Peyer's patch (tissue), 4 donors: ENCODE measurements around the gene IMMP2L. TPM values are rescaled to one million over a fixed set of nuclear protein-coding genes. Genes with fewer than 3 reads are reported as not detected.

Experiments used
- DNase-seq, 3 donors: peaks; one replicate each; pipeline ENCODE4 v3.0.0-alpha.2; 2017 to 2019
- H3K27ac ChIP-seq, 4 donors: fragments of 200-600 bp; sonication (generic); one replicate each; pipeline ENCODE4 v1.5.1; 2016 to 2019
- H3K27me3 ChIP-seq, 2 donors: fragments of 200-600 bp; sonication (generic); one replicate each; pipeline ENCODE4 v1.5.1; 2019
- H3K36me3 ChIP-seq, 3 donors: fragments of 200-600 bp; sonication (generic); one replicate each; pipeline ENCODE4 v1.5.1; 2016 to 2019
- H3K4me1 ChIP-seq, 4 donors: fragments of 200-600 bp; sonication (generic); one replicate each; pipeline ENCODE4 v1.5.1; 2016 to 2019
- H3K4me3 ChIP-seq, 4 donors: fragments of 200-600 bp; sonication (generic); 1 replicate in 3 of 4; 2 replicates in 1 of 4; pipeline ENCODE4 v1.5.1; 2016 to 2019; ENCODE audit warnings: mild to moderate bottlenecking in 1 of 4
- H3K9me3 ChIP-seq, 4 donors: fragments of 200-600 bp; sonication (generic); one replicate each; pipeline ENCODE4 v1.5.1; 2016 to 2019; ENCODE audit warnings: mild to moderate bottlenecking in 1 of 4
- POLR2A ChIP-seq, 2 donors: fragments of 450-650 bp; IDR thresholded peaks; one replicate each; pipeline ENCODE4 v1.5.1; 2017; ENCODE audit warnings: antibody characterized with exemption in 2 of 2, mild to moderate bottlenecking in 2 of 2, moderate library complexity in 2 of 2
- total RNA-seq, 4 donors: library from RNA; depleted of rRNA; stranded (reverse); fragments of >200 nt; gene quantifications; one replicate each; pipeline ENCODE4 v1.1.0, GENCODE V29; 2016
- TF ChIP-seq, protein P1 (sequence below), 6 experiments: fragments of 450-650 bp in 4 of 6; fragments of 200-600 bp in 2 of 6; sonication (generic) in 1 of 6; IDR thresholded peaks; one replicate each; pipeline ENCODE4 v1.5.1; 2017 to 2019; ENCODE audit warnings: antibody characterized with exemption in 6 of 6, mild to moderate bottlenecking in 3 of 6, moderate library complexity in 1 of 6

Gene IMMP2L
- total RNA-seq, 4 donors from 2014 or later, result 5.1 to 16.5 (median 10.9) TPM

DNA sequence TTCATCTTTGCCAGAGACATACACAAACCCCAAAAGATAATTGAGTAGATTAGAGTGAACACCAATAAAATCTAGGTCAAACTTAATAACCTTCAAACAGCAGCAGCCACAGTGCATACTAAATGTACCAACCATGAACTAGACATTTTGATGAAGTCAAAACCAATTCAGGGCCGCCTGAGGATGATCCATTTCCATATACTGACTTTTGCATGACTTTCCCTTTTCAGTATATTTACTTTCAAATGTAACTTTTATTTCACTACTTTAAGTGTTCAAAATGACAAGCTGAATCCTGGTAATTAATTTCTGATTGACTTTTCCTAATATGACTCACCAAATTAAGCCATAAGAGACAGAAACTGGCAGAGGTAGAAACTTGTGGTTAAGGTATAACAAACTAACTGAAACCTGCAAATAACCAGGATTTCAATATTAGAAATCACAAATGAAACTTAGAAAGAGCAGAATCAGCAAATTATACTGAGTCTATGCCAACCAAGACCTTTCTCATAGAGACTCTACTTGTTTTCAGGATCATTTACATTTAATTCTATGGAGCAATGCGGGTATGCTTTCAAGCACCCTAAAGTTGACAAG lies 643.2 kb downstream of the IMMP2L start:
- Histone ChIP-seq H3K4me3 (no peak overlapping the region), H3K4me1 (no peaks in the 10 kb centered on the region), H3K27ac (no peak overlapping the region), H3K9me3 (no peaks in the 10 kb centered on the region), H3K36me3 (no peaks in the 10 kb centered on the region), H3K27me3 (no peaks in the 10 kb centered on the region)
- DNase-seq, result no peak
- TF ChIP-seq, protein P1, sequence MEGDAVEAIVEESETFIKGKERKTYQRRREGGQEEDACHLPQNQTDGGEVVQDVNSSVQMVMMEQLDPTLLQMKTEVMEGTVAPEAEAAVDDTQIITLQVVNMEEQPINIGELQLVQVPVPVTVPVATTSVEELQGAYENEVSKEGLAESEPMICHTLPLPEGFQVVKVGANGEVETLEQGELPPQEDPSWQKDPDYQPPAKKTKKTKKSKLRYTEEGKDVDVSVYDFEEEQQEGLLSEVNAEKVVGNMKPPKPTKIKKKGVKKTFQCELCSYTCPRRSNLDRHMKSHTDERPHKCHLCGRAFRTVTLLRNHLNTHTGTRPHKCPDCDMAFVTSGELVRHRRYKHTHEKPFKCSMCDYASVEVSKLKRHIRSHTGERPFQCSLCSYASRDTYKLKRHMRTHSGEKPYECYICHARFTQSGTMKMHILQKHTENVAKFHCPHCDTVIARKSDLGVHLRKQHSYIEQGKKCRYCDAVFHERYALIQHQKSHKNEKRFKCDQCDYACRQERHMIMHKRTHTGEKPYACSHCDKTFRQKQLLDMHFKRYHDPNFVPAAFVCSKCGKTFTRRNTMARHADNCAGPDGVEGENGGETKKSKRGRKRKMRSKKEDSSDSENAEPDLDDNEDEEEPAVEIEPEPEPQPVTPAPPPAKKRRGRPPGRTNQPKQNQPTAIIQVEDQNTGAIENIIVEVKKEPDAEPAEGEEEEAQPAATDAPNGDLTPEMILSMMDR (IDR thresholded peaks at IDR 0.05), result no peak
- TF ChIP-seq POLR2A (IDR thresholded peaks at IDR 0.05), result no peak

DNA sequence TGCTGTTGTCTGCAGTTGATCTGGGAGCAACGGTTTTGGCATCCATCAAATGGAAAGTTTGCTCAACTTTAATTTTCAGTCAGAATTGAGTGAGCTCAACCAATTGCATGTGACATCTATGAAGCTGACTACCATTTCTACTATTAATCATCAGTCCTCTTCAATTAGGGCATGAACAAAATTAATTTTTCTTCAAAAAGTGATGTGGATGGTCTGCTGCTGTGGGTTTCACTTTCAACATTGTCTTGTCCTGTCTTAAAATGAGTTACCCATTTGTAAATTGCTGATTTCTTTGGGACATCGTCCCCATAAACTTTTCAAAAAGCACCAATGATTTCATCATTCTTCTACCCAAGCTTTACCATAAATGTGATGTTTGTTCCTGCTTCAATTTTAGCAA lies 648.0 kb downstream of the IMMP2L start:
- Histone ChIP-seq H3K9me3 (no peaks in the 10 kb centered on the region), H3K4me1 (no peaks in the 10 kb centered on the region), H3K4me3 (no peak overlapping the region), H3K27ac (no peak overlapping the region), H3K27me3 (no peaks in the 10 kb centered on the region), H3K36me3 (no peaks in the 10 kb centered on the region)
- TF ChIP-seq, protein P1 (IDR thresholded peaks at IDR 0.05), result no peak
- no peak for TF ChIP-seq POLR2A (IDR thresholded peaks at IDR 0.05)
- no peak for DNase-seq

DNA sequence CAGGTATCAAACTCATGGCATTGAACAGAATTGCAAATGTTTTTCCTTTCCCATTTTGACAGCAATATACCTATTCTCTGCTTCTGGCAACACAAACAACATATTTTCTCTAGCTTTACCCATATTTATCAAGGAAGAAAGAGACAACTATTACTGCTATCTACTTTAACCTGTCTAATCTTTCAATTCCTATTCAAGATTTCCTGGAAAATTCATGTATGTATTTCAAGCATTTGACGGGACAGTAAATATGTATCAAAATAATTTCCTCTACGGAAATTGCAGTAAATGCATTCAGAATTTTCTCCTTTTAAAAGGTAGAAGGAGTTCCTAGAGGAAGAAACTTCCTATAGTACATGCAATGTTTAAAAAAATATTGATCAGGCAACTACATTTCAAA lies 650.7 kb downstream of the IMMP2L start:
- Histone ChIP-seq H3K27me3 (no peaks in the 10 kb centered on the region), H3K36me3 (no peaks in the 10 kb centered on the region), H3K4me1 (no peaks in the 10 kb centered on the region), H3K27ac (no peak overlapping the region), H3K9me3 (no peaks in the 10 kb centered on the region), H3K4me3 (no peak overlapping the region)
- no peak for TF ChIP-seq POLR2A (IDR thresholded peaks at IDR 0.05)
- DNase-seq, result no peak

DNA sequence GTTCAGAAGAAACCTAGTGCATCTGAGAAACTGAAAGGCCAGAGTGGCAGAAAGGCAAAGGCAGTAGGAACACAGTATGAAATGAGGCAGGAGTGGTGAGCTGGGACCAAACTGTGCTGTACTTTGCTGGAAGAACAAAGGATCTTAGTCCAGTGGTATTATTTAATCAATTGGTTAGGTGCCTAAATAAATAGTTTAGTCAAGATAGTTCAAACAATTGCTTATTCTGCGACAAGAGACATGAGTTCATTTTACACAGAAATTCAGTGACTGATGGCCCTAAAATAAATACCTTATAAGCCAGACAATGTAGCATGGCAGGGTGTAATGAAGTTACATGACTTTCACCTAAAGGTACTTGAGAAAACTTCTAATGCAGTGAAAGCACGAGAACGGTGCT lies 653.2 kb downstream of the IMMP2L start:
- Histone ChIP-seq H3K4me1 (no peaks in the 10 kb centered on the region), H3K27ac (no peak overlapping the region), H3K27me3 (no peaks in the 10 kb centered on the region), H3K9me3 (no peaks in the 10 kb centered on the region), H3K36me3 (no peaks in the 10 kb centered on the region), H3K4me3 (no peak overlapping the region)
- DNase-seq, result no peak
- no peak for TF ChIP-seq POLR2A (IDR thresholded peaks at IDR 0.05)
- TF ChIP-seq, protein P1 (IDR thresholded peaks at IDR 0.05), result no peak

DNA sequence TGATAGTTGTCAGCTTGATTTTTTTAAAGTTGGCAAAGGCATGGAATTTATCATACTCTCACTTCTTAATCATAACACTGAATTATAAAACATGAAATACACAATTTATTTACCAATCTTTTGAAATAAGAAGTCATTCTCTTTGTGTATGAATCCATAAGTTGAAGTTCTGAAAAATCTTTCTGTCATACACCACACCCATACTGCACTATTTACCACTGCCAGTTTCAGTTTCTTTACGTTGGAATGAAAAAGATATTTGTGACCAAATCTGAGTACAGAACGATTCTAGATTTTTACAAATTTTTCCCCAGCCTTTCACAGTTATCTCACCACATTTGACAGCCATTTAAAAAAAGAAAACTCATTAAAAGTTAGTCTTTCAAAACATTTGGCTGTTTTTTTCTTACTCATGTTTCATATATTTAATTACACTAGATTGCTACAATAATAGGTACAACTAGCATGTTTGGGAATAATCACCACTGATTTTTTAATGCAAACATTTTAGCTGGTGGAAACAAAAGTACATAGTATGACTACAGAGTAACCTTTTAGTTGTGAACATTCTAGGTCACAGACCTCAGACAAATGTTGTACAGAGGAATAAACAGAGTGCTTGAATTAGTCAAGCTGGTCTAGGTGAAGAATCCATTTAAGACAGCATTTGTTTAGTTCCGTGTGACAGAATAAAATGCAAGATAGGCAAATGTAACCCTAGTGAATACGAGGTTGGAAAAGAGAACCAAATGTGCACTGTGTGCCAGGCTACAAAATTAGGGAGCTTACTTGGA lies 656.3 kb downstream of the IMMP2L start:
- DNase-seq, result no peak

DNA sequence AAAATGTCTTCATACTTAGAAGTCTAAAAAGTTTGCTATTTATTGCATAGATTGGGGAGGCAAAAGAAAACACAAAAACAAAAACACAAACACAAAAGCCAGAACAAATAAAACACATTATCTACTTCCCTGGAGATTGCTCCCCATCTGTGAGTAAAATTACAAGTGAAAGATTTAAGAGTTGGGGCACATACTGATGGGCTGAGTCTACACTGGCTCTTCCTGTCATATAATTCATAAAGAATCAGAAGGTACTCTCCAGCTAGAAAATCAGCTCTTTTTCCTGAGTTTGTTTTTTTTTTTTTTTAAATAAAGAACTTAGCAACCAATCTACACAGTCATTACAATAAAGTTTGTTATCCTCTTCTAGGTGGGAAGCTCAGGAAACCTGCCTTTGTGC lies 663.8 kb downstream of the IMMP2L start:
- no peaks in the 10 kb centered on the region for H3K36me3 ChIP-seq
- no peak overlapping the region for H3K4me3 ChIP-seq
- no peaks in the 10 kb centered on the region for H3K27me3 ChIP-seq
- DNase-seq, result no peak
- H3K9me3 ChIP-seq, result no peaks in the 10 kb centered on the region
- TF ChIP-seq POLR2A (IDR thresholded peaks at IDR 0.05), result no peak
- TF ChIP-seq, protein P1 (IDR thresholded peaks at IDR 0.05), result no peak
- no peaks in the 10 kb centered on the region for H3K4me1 ChIP-seq
- no peak overlapping the region for H3K27ac ChIP-seq

More for the DNA sequence above, 656.3 kb downstream of the IMMP2L start:
- Histone ChIP-seq H3K36me3 (no peaks in the 10 kb centered on the region), H3K4me1 (no peaks in the 10 kb centered on the region), H3K27me3 (no peaks in the 10 kb centered on the region), H3K4me3 (no peak overlapping the region), H3K27ac (no peak overlapping the region), H3K9me3 (no peaks in the 10 kb centered on the region)
- TF ChIP-seq, protein P1 (IDR thresholded peaks at IDR 0.05), result no peak
- no peak for TF ChIP-seq POLR2A (IDR thresholded peaks at IDR 0.05)
